Heart left ventricle (tissue), 16 donors: Measurements from ENCODE around the gene CYYR1. TPM values are rescaled to one million over a fixed set of nuclear protein-coding genes. Genes with fewer than 3 reads are reported as not detected.

Source experiments
- ATAC-seq, 4 donors: fragments of 200-7000 bp; cut with Tn5 transposase; one replicate each; pipeline ENCODE4 v1.9.1; 2020 to 2022; ENCODE audit warnings: moderate library complexity in 4 of 4, mild to moderate bottlenecking in 3 of 4, moderate number of reproducible peaks in 1 of 4
- DNase-seq, 5 donors: peaks; one replicate each; pipeline ENCODE4 v3.0.0-alpha.2; 2020
- H3K27ac ChIP-seq, 12 donors: fragments of 200-600 bp; sonication (generic) in 4 of 12; one replicate each; pipeline versions ENCODE4 v1.5.0 to v1.8.0; 2016 to 2022; ENCODE audit warnings: mild to moderate bottlenecking in 2 of 12
- H3K27me3 ChIP-seq, 9 donors: fragments of 200-600 bp; sonication (generic) in 2 of 9; one replicate each; pipeline versions ENCODE4 v1.5.1 to v1.8.0; 2016 to 2022; ENCODE audit warnings: mild to moderate bottlenecking in 3 of 9
- H3K36me3 ChIP-seq, 9 donors: fragments of 200-600 bp; sonication (generic) in 2 of 9; one replicate each; pipeline versions ENCODE4 v1.5.0 to v1.8.0; 2018 to 2022; ENCODE audit warnings: mild to moderate bottlenecking in 2 of 9
- H3K4me1 ChIP-seq, 12 donors: fragments of 200-600 bp; sonication (generic) in 4 of 12; one replicate each; pipeline versions ENCODE4 v1.5.0 to v1.8.0; 2016 to 2022; ENCODE audit warnings: mild to moderate bottlenecking in 3 of 12
- H3K4me3 ChIP-seq, 12 donors: fragments of 200-600 bp; sonication (generic) in 4 of 12; one replicate each; pipeline versions ENCODE4 v1.5.0 to v1.8.0; 2017 to 2022; ENCODE audit warnings: mild to moderate bottlenecking in 9 of 12, moderate library complexity in 4 of 12
- H3K9me3 ChIP-seq, 12 donors: fragments of 200-600 bp; sonication (generic) in 4 of 12; one replicate each; pipeline versions ENCODE4 v1.5.0 to v1.8.0; 2016 to 2022; ENCODE audit warnings: mild to moderate bottlenecking in 1 of 12
- POLR2A ChIP-seq, 2 donors: fragments of 450-650 bp; IDR thresholded peaks; one replicate each; pipeline ENCODE4 v1.6.1; 2017; ENCODE audit warnings: antibody characterized with exemption in 2 of 2, mild to moderate bottlenecking in 2 of 2, moderate library complexity in 2 of 2
- WGBS, 4 donors: extraction: QIAGEN DNeasy Blood & Tissue Kit in 2 of 4; methylation state at CpG; one replicate each; pipeline versions ENCODE4 v1.1.5 to v1.1.7; 2013 to 2018; 5-methylcytosine and 5-hydroxymethylcytosine counted together
- intact Hi-C, 10 donors: fragments of 100-400 bp; cut with DNase I; formaldehyde crosslinking; loops; one replicate each; pipeline versions ENCODE4 v1.11.1 to v1.14.2; 2022
- polyA plus RNA-seq, 2 donors: library from polyadenylated mRNA; stranded (reverse); fragments of 200-250 nt; gene quantifications; one replicate each; pipeline ENCODE4 v1.2.3, GENCODE V29; 2013
- total RNA-seq, 9 donors: library from RNA; depleted of rRNA in 2 of 9; stranded (reverse); fragments of >200 nt in 2 of 9; fragmentation: NEBNext Ultra II Directional in 3 of 9; extraction: Animal tissue kit (Norgen Biotek cat#: 25700) in 3 of 9; gene quantifications; one replicate each; pipeline versions ENCODE4 v1.1.0 to v1.2.4, GENCODE V29; 2016 to 2023
- TF ChIP-seq, protein P1 (sequence below), 12 donors: fragments of 200-600 bp; sonication (generic) in 4 of 12; IDR thresholded peaks; one replicate each; pipeline versions ENCODE4 v1.5.0 to v1.8.0; 2018 to 2022; ENCODE audit warnings: antibody characterized with exemption in 12 of 12, mild to moderate bottlenecking in 5 of 12
- donor health status: ischemic (EF 13 %, LVEDD 7.1; RV severe dilation, severe dysfunction).
- donor health status: healthy with polysubstance abuse.
- donor health status: DM: no; HTN: yes; CAD: no.
- donor health status: DM: no; HTN: no; CAD: no.
- donor health status: ischemic (EF 25% LVEDD 6.9; RV normal size, moderate dysfunction).
- donor health status: ischemic (EF 25% LVEDD 5.7; RV mildly dilated, moderate dysfunction).
- donor health status: healthy.
- donor health status: DM: yes; HTN: yes; CAD: no.
- donor health status: ischemic (EF 35%, LVEDD 5.7; RV mildly dilated, moderate dysfunction).
- donor health status: nonischemic (EF 11% LVEDD 7.7; RV severe dilation, severe dysfunction).
- donor health status: DM: yes; HTN: yes; CAD: no.
- donor health status: PGD.
- donor health status: ischemic (EF 29% LVEDD 5.4; RV normal size, mild dysfunction).
- donor health status: nonischemic (EF 23%, LVEDD 6.1; RV moderate dilation, normal function).

The CYYR1 gene
- total and polyA plus RNA-seq, 11 donors: 12.1 to 37.6 (median 17.2) TPM

DNA sequence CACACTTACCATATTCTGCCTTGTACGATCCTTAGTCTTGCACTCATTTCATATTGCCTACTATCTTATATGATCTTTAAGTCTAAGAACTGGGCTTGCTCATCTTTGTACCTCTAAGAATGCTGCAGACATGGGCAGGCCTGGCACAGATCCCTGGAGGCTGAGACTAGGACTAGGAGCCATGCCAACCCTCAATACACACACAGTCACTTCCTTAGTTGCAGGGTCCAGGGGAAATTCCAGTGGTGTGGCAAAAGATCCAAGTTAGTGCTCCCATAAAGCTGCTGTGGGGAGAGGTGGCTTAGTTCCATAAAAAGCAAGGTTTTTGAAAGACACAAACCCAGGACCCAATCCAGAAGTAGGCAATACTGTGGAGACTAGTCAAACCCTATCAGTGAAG is 59.9 kb downstream of the CYYR1 start:
- intact Hi-C loops: no loop called here
- no peak for TF ChIP-seq POLR2A (IDR thresholded peaks at IDR 0.05)
- TF ChIP-seq, protein P1, sequence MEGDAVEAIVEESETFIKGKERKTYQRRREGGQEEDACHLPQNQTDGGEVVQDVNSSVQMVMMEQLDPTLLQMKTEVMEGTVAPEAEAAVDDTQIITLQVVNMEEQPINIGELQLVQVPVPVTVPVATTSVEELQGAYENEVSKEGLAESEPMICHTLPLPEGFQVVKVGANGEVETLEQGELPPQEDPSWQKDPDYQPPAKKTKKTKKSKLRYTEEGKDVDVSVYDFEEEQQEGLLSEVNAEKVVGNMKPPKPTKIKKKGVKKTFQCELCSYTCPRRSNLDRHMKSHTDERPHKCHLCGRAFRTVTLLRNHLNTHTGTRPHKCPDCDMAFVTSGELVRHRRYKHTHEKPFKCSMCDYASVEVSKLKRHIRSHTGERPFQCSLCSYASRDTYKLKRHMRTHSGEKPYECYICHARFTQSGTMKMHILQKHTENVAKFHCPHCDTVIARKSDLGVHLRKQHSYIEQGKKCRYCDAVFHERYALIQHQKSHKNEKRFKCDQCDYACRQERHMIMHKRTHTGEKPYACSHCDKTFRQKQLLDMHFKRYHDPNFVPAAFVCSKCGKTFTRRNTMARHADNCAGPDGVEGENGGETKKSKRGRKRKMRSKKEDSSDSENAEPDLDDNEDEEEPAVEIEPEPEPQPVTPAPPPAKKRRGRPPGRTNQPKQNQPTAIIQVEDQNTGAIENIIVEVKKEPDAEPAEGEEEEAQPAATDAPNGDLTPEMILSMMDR (IDR thresholded peaks at IDR 0.05): no peak
- Histone ChIP-seq H3K27ac (no peak overlapping the region), H3K27me3 (no peaks in the 10 kb centered on the region), H3K4me1 (peaks cover 0 to 6% (median 0%) of the 10 kb centered on the region in 12 donors), H3K9me3 (peaks cover 0 to 2% (median 0%) of the 10 kb centered on the region in 12 donors), H3K4me3 (no peak overlapping the region), H3K36me3 (no peaks in the 10 kb centered on the region)
- DNase-seq: no peak
- ATAC-seq: no peak
- WGBS, 4 donors: 84 to 96% (median 87%) methylated on average over 1 of the region's 1 CpG

DNA sequence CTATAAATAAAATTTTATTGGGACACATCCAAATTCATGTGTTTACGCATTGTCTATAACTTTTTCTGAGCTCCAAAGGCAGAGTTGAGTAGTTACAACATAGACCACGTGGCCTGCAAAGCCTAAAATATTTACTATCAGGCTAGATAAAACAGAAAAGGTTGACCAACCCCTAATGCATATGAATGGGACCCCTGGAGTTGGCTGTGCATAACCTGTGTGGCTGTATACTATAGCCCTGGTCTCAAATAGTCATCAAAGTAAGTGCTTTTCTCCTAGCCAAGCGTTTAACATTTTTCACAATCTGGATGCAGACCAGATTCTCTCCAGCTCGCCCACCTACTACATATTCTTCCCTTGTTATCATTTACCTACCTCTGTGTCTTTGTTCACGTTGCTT is 60.4 kb downstream of the CYYR1 start:
- no peaks in the 10 kb centered on the region for H3K27me3 ChIP-seq
- no peaks in the 10 kb centered on the region for H3K36me3 ChIP-seq
- WGBS, 4 donors: 71 to 76% (median 74%) methylated on average over 5 of the region's 5 CpGs
- intact Hi-C loops: no loop called here
- TF ChIP-seq, protein P1 (IDR thresholded peaks at IDR 0.05): no peak
- no peak for TF ChIP-seq POLR2A (IDR thresholded peaks at IDR 0.05)
- no peak overlapping the region for H3K4me3 ChIP-seq
- ATAC-seq (no peak), DNase-seq (no peak)
- H3K4me1 ChIP-seq: peaks cover 0 to 6% (median 0%) of the 10 kb centered on the region in 12 donors
- no peak overlapping the region for H3K27ac ChIP-seq
- no peaks in the 10 kb centered on the region for H3K9me3 ChIP-seq

DNA sequence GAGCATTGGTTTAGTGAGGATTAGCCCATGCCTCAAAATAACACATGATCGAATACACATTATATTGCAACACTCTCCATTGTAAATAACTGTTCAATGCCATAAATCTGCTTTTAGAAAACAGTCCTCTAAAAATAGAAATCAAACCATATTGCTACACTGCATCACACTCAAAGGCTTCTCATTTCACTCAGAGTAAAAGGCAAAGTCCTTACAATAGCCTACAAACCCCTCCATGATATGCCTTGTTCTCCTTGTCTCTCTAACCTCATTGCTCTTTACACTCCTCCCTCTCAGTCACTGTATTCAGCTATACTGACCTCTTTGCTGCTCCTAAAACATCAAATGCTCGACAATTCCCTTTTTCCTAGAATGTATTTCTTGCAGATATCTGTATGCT is 64.2 kb downstream of the CYYR1 start:
- DNase-seq (no peak), ATAC-seq (no peak)
- peaks cover 0 to 6% (median 0%) of the 10 kb centered on the region in 12 donors for H3K4me1 ChIP-seq
- 82 to 87% (median 85%) methylated on average over 2 of the region's 2 CpGs for WGBS, 4 donors
- intact Hi-C loops: no loop called here
- no peaks in the 10 kb centered on the region for H3K27me3 ChIP-seq
- H3K9me3 ChIP-seq: no peaks in the 10 kb centered on the region
- no peak overlapping the region for H3K4me3 ChIP-seq
- no peak for TF ChIP-seq POLR2A (IDR thresholded peaks at IDR 0.05)
- TF ChIP-seq, protein P1 (IDR thresholded peaks at IDR 0.05): no peak
- no peaks in the 10 kb centered on the region for H3K36me3 ChIP-seq
- H3K27ac ChIP-seq: no peak overlapping the region

DNA sequence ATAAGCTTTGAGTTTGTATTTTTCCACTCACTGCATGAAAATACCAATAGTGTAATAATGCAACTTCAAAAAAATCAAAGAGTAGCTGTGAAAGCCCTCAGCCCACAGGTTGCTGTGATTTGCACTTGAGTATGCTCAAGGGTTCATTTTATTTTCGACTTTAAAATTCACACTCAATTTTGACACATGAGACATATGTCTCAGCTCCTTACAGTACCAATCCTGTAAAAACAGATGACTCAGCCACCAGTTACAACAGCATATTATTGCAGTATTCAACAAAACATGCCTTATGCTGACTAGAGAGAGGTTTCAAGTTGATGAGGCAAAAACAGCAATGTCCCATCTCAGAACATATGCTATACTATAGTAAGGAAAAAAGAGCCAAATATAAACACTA is 66.1 kb downstream of the CYYR1 start:
- H3K4me1 ChIP-seq: no peaks in the 10 kb centered on the region
- ATAC-seq (no peak), DNase-seq (no peak)
- intact Hi-C loops: no loop called here
- H3K36me3 ChIP-seq: no peaks in the 10 kb centered on the region
- no peaks in the 10 kb centered on the region for H3K27me3 ChIP-seq
- no peaks in the 10 kb centered on the region for H3K9me3 ChIP-seq
- TF ChIP-seq, protein P1 (IDR thresholded peaks at IDR 0.05): no peak
- H3K27ac ChIP-seq: no peak overlapping the region
- 57 to 81% (median 76%) methylated on average over 1 of the region's 1 CpG for WGBS, 4 donors
- H3K4me3 ChIP-seq: no peak overlapping the region
